Hepatocyte (in vitro differentiated cells): ENCODE data around the gene TAB3. TPM values are rescaled to one million over a fixed set of nuclear protein-coding genes. Genes with fewer than 3 reads are reported as not detected.

Source experiments
- DNase-seq: peaks from one replicate; pipeline ENCODE4 v3.0.0-alpha.2; 2016; ENCODE audit warnings: low spot score
- H2AFZ ChIP-seq: fragments of 200-600 bp; sonication (generic); 2 replicates; pipeline ENCODE4 v1.6.0; 2016; ENCODE audit warnings: antibody characterized with exemption, mild to moderate bottlenecking
- H3K27ac ChIP-seq: fragments of 200-600 bp; sonication (generic); 2 replicates; pipeline ENCODE4 v1.5.1; 2016; ENCODE audit warnings: mild to moderate bottlenecking
- H3K27me3 ChIP-seq: fragments of 200-600 bp; sonication (generic); 2 replicates; pipeline ENCODE4 v1.6.1; 2016
- H3K36me3 ChIP-seq: fragments of 200-600 bp; sonication (generic); replicated peaks from 2 replicates; pipeline ENCODE4 v1.5.1; 2016; ENCODE audit warnings: low read depth; ENCODE audit not compliant: insufficient read depth
- H3K4me1 ChIP-seq: fragments of 200-600 bp; sonication (generic); 2 replicates; pipeline ENCODE4 v1.5.1; 2016; ENCODE audit warnings: mild to moderate bottlenecking, moderate library complexity; ENCODE audit not compliant: insufficient read depth
- H3K4me2 ChIP-seq: fragments of 200-600 bp; sonication (generic); 2 replicates; pipeline ENCODE4 v1.6.0; 2016
- H3K4me3 ChIP-seq: fragments of 200-600 bp; sonication (generic); 2 replicates; pipeline ENCODE4 v1.5.1; 2016; ENCODE audit warnings: mild to moderate bottlenecking
- H3K79me2 ChIP-seq: fragments of 200-600 bp; sonication (generic); 2 replicates; pipeline ENCODE4 v1.6.0; 2017; ENCODE audit warnings: mild to moderate bottlenecking
- H3K9me2 ChIP-seq: fragments of 200-600 bp; sonication (generic); replicated peaks from 2 replicates; pipeline ENCODE4 v1.6.0; 2017; ENCODE audit warnings: mild to moderate bottlenecking; ENCODE audit not compliant: insufficient read depth
- H3K9me3 ChIP-seq: fragments of 200-600 bp; sonication (generic); 2 replicates; pipeline ENCODE4 v1.5.1; 2016; ENCODE audit warnings: low read depth, mild to moderate bottlenecking
- H4K20me1 ChIP-seq: fragments of 200-600 bp; sonication (generic); 2 replicates; pipeline ENCODE4 v1.6.0; 2016; ENCODE audit warnings: mild to moderate bottlenecking; ENCODE audit not compliant: insufficient read depth, poor library complexity, severe bottlenecking
- EZH2 ChIP-seq: fragments of 200-600 bp; sonication (generic); IDR thresholded peaks from 2 replicates; pipeline ENCODE4 v1.6.1; 2016; ENCODE audit warnings: antibody characterized with exemption, mild to moderate bottlenecking, borderline replicate concordance
- EZH2phosphoT487 ChIP-seq: fragments of 200-600 bp; sonication (generic); IDR thresholded peaks from one replicate; pipeline ENCODE4 v1.6.1; 2018; ENCODE audit warnings: antibody characterized with exemption, mild to moderate bottlenecking, low read depth, moderate library complexity; ENCODE audit not compliant: unreplicated experiment, severe bottlenecking
- WGBS: methylation state at CpG from one replicate; pipeline ENCODE4 v1.1.6; 2016; ENCODE audit warnings: low lambda C conversion rate; ENCODE audit errors: missing lambda C conversion rate; 5-methylcytosine and 5-hydroxymethylcytosine counted together
- polyA plus RNA-seq: library from polyadenylated mRNA; unstranded; fragments of >200 nt; fragmentation: Nextera tagmentation; extraction: Ambion mirVana; gene quantifications from 2 replicates; pipeline ENCODE4 v1.2.1, GENCODE V29; 2016
- total RNA-seq: library from RNA; depleted of rRNA; stranded (reverse); fragments of >200 nt; gene quantifications from 2 replicates; pipeline ENCODE4 v1.2.3, GENCODE V29; 2014
- TF ChIP-seq, protein P1 (sequence below): fragments of 200-600 bp; sonication (generic); IDR thresholded peaks from 2 replicates; pipeline ENCODE4 v1.5.1; 2016; ENCODE audit warnings: antibody characterized with exemption, mild to moderate bottlenecking; ENCODE audit not compliant: poor library complexity

Gene TAB3
- total and polyA plus RNA-seq, 2 experiments from 2014 or later: 18.9 to 79.1 TPM

DNA sequence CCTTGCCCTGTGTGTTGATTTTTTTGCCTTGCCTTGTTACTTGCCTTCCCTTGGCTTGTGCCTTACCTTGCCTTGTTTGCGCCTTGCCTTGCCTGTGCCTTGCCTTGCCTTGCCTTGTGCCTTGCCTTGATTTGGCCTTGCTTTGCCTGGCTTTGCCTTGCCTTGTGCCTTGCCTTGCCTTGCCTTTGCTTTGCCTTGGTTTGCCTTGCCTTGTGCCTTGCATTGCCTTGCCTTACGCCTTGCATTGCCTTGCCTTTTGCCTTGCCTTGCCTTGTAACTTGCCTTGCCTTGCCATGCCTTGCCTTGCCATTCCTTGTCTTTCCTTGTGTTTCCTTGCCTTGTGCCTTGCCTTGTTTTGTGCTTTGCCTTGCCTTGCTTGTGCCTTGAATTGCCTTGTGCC lies 94.6 kb downstream of the TAB3 start:
- Histone ChIP-seq H3K4me3 (no peak overlapping the region), H3K9me2 (no peaks in the 10 kb centered on the region)

DNA sequence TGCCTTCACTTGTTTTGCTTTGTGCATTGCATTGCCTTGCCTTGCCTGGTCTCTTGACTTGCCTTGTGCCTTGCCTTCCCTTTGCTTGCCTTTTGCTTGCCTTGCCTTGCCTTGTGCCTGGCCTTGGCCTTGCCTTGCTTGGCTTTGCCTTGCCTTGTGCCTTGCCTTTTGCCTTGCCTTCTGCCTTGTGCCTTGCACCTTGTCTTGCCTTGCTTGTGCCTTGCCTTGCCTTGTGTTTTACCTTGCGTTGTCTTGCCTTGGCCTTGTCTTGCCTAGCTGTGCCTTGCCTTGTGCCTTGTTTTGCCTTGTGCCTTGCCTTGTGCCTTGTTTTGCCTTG lies 95.3 kb downstream of the TAB3 start:
- H3K27me3 ChIP-seq: no peaks in the 10 kb centered on the region
- no peak overlapping the region for H3K4me3 ChIP-seq
- H3K36me3 ChIP-seq: no peaks in the 10 kb centered on the region
- H3K79me2 ChIP-seq: no peaks in the 10 kb centered on the region
- no peaks in the 10 kb centered on the region for H3K9me2 ChIP-seq
- no peaks in the 10 kb centered on the region for H3K4me1 ChIP-seq
- H4K20me1 ChIP-seq: no peaks in the 10 kb centered on the region
- no peak overlapping the region for H3K27ac ChIP-seq
- H3K4me2 ChIP-seq: no peak overlapping the region
- TF ChIP-seq EZH2phosphoT487: no peak
- 100% methylated on average over 1 of the region's 1 CpG for WGBS
- no peaks in the 10 kb centered on the region for H3K9me3 ChIP-seq
- no peak for DNase-seq
- no peak overlapping the region for H2AFZ ChIP-seq

More for the DNA sequence above, 94.6 kb downstream of the TAB3 start:
- no peak for DNase-seq
- no peaks in the 10 kb centered on the region for H3K4me1 ChIP-seq
- H3K9me3 ChIP-seq: no peaks in the 10 kb centered on the region
- no peaks in the 10 kb centered on the region for H3K79me2 ChIP-seq
- H3K4me2 ChIP-seq: no peak overlapping the region
- no peak overlapping the region for H3K27ac ChIP-seq
- WGBS: 88% methylated on average over 2 of the region's 2 CpGs
- no peaks in the 10 kb centered on the region for H3K36me3 ChIP-seq
- H2AFZ ChIP-seq: no peak overlapping the region
- H4K20me1 ChIP-seq: no peaks in the 10 kb centered on the region
- TF ChIP-seq EZH2 (no peak), EZH2phosphoT487 (no peak)
- TF ChIP-seq, protein P1, sequence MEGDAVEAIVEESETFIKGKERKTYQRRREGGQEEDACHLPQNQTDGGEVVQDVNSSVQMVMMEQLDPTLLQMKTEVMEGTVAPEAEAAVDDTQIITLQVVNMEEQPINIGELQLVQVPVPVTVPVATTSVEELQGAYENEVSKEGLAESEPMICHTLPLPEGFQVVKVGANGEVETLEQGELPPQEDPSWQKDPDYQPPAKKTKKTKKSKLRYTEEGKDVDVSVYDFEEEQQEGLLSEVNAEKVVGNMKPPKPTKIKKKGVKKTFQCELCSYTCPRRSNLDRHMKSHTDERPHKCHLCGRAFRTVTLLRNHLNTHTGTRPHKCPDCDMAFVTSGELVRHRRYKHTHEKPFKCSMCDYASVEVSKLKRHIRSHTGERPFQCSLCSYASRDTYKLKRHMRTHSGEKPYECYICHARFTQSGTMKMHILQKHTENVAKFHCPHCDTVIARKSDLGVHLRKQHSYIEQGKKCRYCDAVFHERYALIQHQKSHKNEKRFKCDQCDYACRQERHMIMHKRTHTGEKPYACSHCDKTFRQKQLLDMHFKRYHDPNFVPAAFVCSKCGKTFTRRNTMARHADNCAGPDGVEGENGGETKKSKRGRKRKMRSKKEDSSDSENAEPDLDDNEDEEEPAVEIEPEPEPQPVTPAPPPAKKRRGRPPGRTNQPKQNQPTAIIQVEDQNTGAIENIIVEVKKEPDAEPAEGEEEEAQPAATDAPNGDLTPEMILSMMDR: no peak
- no peaks in the 10 kb centered on the region for H3K27me3 ChIP-seq

DNA sequence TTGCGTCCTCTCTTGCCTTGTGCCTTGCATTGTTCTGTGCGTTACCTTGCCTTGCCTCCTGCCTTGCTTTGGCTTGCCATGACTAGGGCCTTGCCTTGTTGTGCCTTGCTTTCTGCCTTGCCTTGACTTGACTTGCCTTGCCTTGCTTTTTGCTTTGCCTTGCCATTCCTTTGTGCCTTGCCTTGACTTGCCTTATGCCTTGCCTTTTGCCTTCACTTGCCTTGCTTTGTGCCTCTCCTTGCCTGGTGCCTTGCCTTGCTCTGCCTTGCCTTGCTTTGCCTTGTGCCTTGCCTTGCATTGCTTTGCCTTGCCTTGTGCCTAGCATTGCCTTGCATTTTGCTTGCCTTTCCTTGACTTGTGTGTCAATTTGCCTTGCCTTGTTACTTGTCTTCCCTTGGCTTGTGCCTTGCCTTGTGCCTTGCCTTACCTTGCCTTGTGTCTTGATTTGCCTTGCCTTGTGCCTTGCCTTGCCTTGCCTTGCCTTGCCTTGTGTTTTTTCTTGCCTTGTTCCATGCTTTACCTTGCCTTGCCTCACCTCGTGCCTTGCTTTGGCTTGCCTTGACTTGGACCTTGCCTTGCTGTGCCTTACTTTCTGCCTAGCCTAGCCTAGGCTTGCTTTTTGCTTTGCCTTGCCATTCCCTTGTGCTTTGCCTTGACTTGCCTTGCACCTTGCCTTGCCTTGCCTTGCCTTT lies 95.8 kb downstream of the TAB3 start:
- H3K4me2 ChIP-seq: no peak overlapping the region
- no peaks in the 10 kb centered on the region for H3K9me3 ChIP-seq
- 79% methylated on average over 3 of the region's 3 CpGs for WGBS
- H3K9me2 ChIP-seq: no peaks in the 10 kb centered on the region
- no peaks in the 10 kb centered on the region for H3K27me3 ChIP-seq
- no peak overlapping the region for H2AFZ ChIP-seq
- H3K4me1 ChIP-seq: no peaks in the 10 kb centered on the region
- no peak for TF ChIP-seq EZH2phosphoT487
- no peaks in the 10 kb centered on the region for H3K79me2 ChIP-seq
- H3K4me3 ChIP-seq: no peak overlapping the region
- no peaks in the 10 kb centered on the region for H4K20me1 ChIP-seq
- no peak for DNase-seq
- no peak overlapping the region for H3K27ac ChIP-seq
- H3K36me3 ChIP-seq: no peaks in the 10 kb centered on the region

DNA sequence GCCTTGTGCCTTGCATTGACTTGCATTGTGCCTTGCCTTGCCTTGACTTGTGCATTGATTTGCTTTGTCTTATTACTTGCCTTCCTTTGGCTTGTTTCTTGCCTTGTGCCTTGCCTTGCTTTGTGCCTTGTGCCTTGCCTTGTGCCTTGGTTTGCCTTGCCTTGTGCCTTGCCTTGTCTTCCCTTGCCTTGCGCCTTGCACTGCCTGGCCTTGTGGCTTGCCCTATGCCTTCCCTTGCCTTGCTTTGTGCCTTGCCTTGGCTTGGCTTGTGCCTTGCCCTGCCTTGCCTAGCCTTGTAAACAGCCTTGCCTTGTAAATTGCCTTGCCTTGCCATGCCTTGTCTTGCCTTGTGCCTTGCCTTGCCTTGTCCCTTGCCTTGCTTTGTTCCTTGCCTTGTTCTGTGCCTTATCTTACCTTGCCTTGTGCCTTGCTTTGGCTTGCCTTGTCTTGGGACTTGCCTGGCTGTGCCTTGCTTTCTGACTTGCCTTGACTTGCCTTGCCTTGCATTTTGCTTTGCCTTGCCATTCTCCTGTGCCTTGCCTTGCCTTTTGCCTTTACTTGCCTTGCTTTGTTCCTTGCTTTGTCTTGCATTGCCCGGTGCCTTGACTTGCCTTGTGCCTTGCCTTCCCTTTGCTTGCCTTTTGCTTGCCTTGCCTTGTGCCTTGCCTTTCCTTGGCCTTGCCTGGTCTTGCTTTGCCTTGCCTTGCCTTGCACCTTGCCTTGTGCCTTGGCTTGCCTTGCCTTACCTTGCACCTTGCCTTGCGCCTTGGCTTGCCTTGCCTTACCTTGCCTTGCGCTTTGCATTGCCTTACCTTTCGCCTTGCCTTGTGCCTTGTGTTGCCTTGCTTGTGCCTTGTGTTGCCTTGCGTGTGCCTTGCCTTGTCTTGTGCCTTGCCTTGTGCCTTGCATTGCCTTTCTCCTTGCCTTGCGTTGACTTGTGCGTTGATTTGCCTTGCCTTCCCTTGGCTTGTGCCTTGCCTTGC lies 97.5 kb downstream of the TAB3 start:
- no peaks in the 10 kb centered on the region for H3K9me3 ChIP-seq
- no peak overlapping the region for H3K4me3 ChIP-seq
- no peak for DNase-seq
- H3K36me3 ChIP-seq: no peaks in the 10 kb centered on the region
- H3K79me2 ChIP-seq: no peaks in the 10 kb centered on the region
- H3K27ac ChIP-seq: no peak overlapping the region
- 93% methylated on average over 8 of the region's 8 CpGs for WGBS
- no peak overlapping the region for H2AFZ ChIP-seq
- H3K9me2 ChIP-seq: no peaks in the 10 kb centered on the region
- H3K4me2 ChIP-seq: no peak overlapping the region
- no peaks in the 10 kb centered on the region for H3K4me1 ChIP-seq
- no peak for TF ChIP-seq EZH2phosphoT487
- no peaks in the 10 kb centered on the region for H3K27me3 ChIP-seq
- H4K20me1 ChIP-seq: no peaks in the 10 kb centered on the region
